NOMO-1 treated with dmso at 0.1 percent for 144 hours (cell line): Measurements from ENCODE around the gene PCDHB3.
"Not testable (repeated sequence)": the region's sequence is repeated elsewhere in the genome, so short reads cannot be mapped to it uniquely, and the experiment has no call there.

Experiments used
- DNase-seq: peaks from one replicate; lab custom pipeline; 2025; ENCODE audit not compliant: unreplicated experiment; lab: John Stamatoyannopoulos, UW

The PCDHB3 gene

DNA sequence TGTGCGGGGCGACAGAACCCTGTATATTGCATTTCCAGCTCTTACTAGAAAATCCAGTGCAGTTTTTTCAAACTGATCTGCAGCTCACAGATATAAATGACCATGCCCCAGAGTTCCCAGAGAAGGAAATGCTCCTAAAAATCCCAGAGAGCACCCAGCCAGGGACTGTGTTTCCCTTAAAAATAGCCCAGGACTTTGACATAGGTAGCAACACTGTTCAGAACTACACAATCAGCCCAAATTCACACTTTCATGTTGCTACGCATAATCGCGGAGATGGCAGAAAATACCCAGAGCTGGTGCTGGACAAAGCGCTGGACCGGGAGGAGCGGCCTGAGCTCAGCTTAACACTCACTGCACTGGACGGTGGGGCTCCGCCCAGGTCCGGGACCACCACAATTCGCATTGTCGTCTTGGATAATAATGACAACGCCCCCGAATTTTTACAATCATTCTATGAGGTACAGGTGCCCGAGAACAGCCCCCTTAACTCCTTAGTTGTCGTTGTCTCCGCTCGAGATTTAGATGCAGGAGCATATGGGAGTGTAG, 35.5 kb downstream of the PCDHB3 start:
- DNase-seq, result no peak

DNA sequence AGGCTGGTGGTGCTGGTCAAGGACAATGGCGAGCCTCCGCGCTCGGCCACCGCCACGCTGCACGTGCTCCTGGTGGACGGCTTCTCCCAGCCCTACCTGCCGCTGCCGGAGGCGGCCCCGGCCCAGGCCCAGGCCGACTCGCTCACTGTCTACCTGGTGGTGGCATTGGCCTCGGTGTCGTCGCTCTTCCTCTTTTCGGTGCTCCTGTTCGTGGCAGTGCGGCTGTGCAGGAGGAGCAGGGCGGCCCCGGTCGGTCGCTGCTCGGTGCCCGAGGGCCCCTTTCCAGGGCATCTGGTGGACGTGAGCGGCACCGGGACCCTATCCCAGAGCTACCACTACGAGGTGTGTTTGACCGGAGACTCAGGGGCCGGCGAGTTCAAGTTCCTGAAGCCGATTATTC, 37.1 kb downstream of the PCDHB3 start:
- not testable (repeated sequence) for DNase-seq

DNA sequence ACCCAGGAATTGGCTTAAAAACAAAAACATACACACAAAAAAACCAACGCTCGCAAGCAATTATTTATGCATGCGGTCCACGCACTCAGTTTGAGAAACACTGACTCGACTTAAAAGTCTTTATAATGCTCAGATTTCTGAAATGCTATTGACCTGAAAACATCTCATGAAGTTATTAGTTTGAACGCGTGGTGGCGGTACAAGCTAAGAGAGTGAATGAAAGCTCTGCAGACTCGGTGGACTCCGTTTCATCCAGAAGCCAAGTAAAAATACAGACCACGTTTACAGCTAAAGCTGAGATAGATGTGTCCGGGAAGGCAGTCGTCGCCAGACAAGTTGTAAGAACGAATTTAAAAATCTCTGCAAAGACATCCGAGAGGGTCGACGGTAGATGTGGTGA, 49.5 kb downstream of the PCDHB3 start, which contains the start of gene PCDHB6:
Gene PCDHB6, plus strand, starts transcription at position 246 of the 400 bp plus-strand sequence. CDS start 201 bp downstream, outside the sequence.
- no peak for DNase-seq

DNA sequence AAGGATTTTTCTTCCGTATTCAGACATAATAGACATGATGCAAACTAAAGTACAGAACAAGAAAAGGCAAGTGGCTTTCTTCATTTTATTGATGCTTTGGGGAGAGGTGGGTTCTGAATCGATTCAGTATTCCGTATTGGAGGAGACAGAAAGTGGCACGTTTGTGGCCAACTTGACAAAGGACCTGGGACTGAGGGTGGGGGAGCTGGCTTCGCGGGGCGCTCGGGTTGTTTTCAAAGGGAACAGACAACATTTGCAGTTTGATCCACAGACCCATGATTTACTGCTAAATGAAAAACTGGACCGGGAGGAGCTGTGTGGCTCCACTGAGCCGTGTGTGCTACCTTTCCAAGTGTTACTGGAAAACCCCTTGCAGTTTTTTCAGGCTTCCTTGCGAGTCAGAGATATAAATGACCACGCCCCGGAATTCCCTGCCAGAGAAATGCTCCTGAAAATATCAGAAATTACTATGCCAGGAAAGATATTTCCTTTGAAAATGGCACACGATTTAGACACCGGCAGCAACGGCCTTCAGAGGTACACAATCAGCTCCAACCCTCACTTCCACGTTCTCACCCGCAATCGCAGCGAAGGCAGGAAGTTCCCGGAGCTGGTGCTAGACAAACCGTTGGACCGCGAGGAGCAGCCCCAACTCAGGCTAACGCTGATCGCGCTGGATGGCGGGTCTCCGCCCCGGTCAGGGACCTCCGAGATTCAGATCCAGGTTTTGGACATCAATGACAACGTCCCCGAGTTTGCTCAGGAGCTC, 50.1 kb downstream of the PCDHB3 start:
- no peak for DNase-seq

DNA sequence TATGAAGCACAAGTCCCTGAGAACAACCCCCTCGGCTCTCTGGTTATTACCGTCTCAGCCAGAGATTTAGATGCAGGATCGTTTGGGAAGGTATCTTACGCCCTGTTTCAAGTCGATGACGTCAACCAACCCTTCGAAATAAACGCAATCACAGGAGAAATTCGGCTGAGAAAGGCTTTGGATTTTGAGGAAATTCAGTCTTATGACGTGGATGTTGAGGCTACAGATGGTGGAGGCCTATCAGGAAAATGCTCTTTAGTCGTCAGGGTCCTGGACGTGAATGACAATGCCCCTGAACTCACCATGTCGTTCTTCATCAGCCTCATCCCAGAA, 50.7 kb downstream of the PCDHB3 start:
- no peak for DNase-seq

DNA sequence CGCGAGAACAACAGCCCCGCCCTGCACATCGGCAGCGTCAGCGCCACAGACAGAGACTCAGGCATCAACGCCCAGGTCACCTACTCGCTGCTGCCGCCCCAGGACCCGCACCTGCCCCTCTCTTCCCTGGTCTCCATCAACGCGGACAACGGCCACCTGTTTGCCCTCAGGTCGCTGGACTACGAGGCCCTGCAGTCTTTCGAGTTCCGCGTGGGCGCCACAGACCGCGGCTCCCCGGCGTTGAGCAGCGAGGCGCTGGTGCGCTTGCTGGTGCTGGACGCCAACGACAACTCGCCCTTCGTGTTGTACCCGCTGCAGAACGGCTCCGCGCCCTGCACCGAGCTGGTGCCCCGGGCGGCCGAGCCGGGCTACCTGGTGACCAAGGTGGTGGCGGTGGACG, 51.4 kb downstream of the PCDHB3 start:
- not testable (repeated sequence) for DNase-seq

DNA sequence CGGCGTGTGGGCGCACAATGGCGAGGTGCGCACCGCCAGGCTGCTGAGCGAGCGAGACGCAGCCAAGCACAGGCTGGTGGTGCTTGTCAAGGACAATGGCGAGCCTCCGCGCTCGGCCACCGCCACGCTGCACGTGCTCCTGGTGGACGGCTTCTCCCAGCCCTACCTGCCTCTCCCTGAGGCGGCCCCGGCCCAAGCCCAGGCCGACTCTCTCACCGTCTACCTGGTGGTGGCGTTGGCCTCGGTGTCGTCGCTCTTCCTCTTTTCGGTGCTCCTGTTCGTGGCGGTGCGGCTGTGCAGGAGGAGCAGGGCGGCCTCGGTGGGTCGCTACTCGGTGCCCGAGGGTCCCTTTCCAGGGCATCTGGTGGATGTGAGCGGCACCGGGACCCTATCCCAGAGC, 51.8 kb downstream of the PCDHB3 start:
- DNase-seq, result not testable (repeated sequence)
